Thyroid gland (tissue), 4 donors: Measurements from ENCODE around the gene PPP3R1. TPM values are rescaled to one million over a fixed set of nuclear protein-coding genes. Genes with fewer than 3 reads are reported as not detected.

Experiments
- DNase-seq, 2 donors: peaks; one replicate each; pipeline ENCODE4 v3.0.0-alpha.2; 2019
- H3K27ac ChIP-seq, 3 donors: fragments of 200-600 bp; sonication (generic); 1 replicate in 2 of 3; 2 replicates in 1 of 3; pipeline ENCODE4 v1.5.1; 2016 to 2019; ENCODE audit warnings: mild to moderate bottlenecking in 1 of 3, moderate library complexity in 1 of 3
- H3K27me3 ChIP-seq: fragments of 200-600 bp; sonication (generic); one replicate; pipeline ENCODE4 v1.5.1; 2019
- H3K36me3 ChIP-seq, 2 donors: fragments of 200-600 bp; sonication (generic); one replicate each; pipeline ENCODE4 v1.5.1; 2016 to 2019
- H3K4me1 ChIP-seq, 2 donors: fragments of 200-600 bp; sonication (generic); one replicate each; pipeline ENCODE4 v1.5.1; 2017 to 2019
- H3K4me3 ChIP-seq, 3 donors: fragments of 200-600 bp; sonication (generic); replicated peaks in 1 of 3; 1 replicate in 2 of 3; 2 replicates in 1 of 3; pipeline ENCODE4 v1.5.1; 2016; ENCODE audit warnings: mild to moderate bottlenecking in 1 of 3
- H3K9me3 ChIP-seq: fragments of 200-600 bp; sonication (generic); one replicate; pipeline ENCODE4 v1.5.1; 2017
- POLR2A ChIP-seq, 2 donors: fragments of 450-650 bp; IDR thresholded peaks; one replicate each; pipeline ENCODE4 v1.6.1; 2017; ENCODE audit warnings: antibody characterized with exemption in 2 of 2, mild to moderate bottlenecking in 2 of 2, moderate library complexity in 1 of 2
- WGBS, 2 donors: methylation state at CpG; one replicate each; pipeline ENCODE4 v1.1.5; 2017; 5-methylcytosine and 5-hydroxymethylcytosine counted together
- intact Hi-C: fragments of 100-400 bp; cut with DNase I; formaldehyde crosslinking; loops from one replicate; pipeline ENCODE4 v1.15.1; 2023
- total RNA-seq, 4 donors: library from RNA; depleted of rRNA; stranded (reverse); fragments of >200 nt; gene quantifications; one replicate each; pipeline ENCODE4 v1.2.3, GENCODE V29; 2016
- TF ChIP-seq, protein P1 (sequence below), 6 experiments: fragments of 200-600 bp in 3 of 6; fragments of 450-650 bp in 3 of 6; sonication (generic) in 3 of 6; IDR thresholded peaks; one replicate each; pipeline ENCODE4 v1.5.1; 2016 to 2019; ENCODE audit warnings: antibody characterized with exemption in 6 of 6, mild to moderate bottlenecking in 2 of 6, inconsistent platforms in 1 of 6, moderate library complexity in 1 of 6

The PPP3R1 gene
- total RNA-seq, 4 donors from 2014 or later: 29.4 to 35.1 (median 31.4) TPM

DNA sequence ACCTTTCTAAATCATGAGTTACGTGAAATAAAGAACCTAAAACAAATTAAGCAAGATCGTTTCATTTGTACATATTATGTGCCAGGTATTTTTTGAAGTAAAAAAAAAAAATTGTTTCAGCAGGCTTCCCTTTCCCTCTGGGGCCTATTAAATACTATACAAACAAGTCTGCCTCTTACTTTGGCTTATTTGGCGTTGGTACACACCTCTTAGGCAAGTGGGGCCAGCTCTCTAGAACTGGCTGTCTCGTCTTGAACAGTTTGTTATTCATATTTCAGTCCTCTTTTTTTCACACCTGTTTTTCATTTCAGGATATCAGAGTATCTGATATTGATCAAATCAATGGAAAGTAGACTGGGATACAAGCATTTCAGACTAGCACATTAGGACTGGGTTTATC, 27.4 kb upstream of the PPP3R1 start:
- WGBS, 2 donors: 58 to 59% methylated on average over 4 of the region's 4 CpGs
- intact Hi-C loops: loop anchor here (10.0 kb wide), 1 partner anchor 85 kb away; no protein-coding TSS in a partner anchor
- Histone ChIP-seq H3K36me3 (no peaks in the 10 kb centered on the region), H3K4me3 (no peak overlapping the region), H3K27me3 (no peaks in the 10 kb centered on the region), H3K27ac (peak overlapping the region in 1 of 3 donors; percentile 12), H3K4me1 (peaks cover 0 to 3% of the 10 kb centered on the region in 2 donors), H3K9me3 (no peaks in the 10 kb centered on the region)
- no peak for TF ChIP-seq POLR2A (IDR thresholded peaks at IDR 0.05)
- TF ChIP-seq, protein P1, sequence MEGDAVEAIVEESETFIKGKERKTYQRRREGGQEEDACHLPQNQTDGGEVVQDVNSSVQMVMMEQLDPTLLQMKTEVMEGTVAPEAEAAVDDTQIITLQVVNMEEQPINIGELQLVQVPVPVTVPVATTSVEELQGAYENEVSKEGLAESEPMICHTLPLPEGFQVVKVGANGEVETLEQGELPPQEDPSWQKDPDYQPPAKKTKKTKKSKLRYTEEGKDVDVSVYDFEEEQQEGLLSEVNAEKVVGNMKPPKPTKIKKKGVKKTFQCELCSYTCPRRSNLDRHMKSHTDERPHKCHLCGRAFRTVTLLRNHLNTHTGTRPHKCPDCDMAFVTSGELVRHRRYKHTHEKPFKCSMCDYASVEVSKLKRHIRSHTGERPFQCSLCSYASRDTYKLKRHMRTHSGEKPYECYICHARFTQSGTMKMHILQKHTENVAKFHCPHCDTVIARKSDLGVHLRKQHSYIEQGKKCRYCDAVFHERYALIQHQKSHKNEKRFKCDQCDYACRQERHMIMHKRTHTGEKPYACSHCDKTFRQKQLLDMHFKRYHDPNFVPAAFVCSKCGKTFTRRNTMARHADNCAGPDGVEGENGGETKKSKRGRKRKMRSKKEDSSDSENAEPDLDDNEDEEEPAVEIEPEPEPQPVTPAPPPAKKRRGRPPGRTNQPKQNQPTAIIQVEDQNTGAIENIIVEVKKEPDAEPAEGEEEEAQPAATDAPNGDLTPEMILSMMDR (IDR thresholded peaks at IDR 0.05): no peak
- DNase-seq: no peak

DNA sequence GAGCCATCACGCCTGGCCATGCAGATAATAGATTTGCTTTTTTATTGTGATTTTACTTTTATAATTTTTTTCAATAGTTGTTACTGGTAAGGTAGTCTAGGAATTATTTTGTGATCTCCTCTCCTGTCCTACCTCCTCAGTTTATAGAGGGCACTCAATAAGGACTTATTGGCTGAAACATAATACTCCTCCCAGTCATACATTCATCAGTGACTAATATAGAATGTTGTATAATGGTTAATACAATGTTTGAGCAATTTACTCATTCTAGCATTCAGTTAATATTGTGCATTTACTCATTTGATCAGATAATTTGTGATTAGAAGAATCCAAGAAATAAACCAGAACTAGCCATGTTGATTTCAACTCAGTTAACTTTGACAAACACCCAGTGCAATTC, 25.8 kb upstream of the PPP3R1 start:
- no peaks in the 10 kb centered on the region for H3K27me3 ChIP-seq
- H3K9me3 ChIP-seq: no peaks in the 10 kb centered on the region
- TF ChIP-seq POLR2A (IDR thresholded peaks at IDR 0.05): no peak
- TF ChIP-seq, protein P1 (IDR thresholded peaks at IDR 0.05): no peak
- H3K27ac ChIP-seq: no peak overlapping the region
- 94 to 97% methylated on average over 1 of the region's 1 CpG for WGBS, 2 donors
- intact Hi-C loops: no loop called here
- H3K4me1 ChIP-seq: peaks cover 0 to 3% of the 10 kb centered on the region in 2 donors
- no peak for DNase-seq
- H3K36me3 ChIP-seq: no peaks in the 10 kb centered on the region
- H3K4me3 ChIP-seq: no peak overlapping the region

DNA sequence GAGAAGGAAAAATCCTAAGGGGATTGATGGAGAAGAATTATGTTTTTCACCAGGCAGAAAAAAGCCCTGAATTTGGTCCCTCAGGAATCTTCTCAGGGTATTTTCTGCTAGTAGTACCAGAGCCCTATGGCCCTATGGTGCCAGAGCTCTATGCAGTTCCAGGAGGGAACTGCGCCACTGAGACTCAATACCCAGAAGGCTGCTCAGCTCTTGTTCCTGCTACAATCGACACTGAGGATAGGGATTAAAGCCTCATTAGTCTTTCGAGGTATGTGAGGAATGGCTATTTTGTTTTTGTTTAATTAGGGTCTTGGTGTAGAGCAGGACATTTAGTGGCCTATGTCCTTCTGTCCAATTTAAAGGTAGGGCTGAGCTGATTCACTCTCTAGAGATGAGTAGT, 21.7 kb upstream of the PPP3R1 start:
- Histone ChIP-seq H3K9me3 (no peaks in the 10 kb centered on the region), H3K4me1 (no peaks in the 10 kb centered on the region), H3K27ac (no peak overlapping the region), H3K27me3 (no peaks in the 10 kb centered on the region), H3K4me3 (no peak overlapping the region), H3K36me3 (no peaks in the 10 kb centered on the region)
- intact Hi-C loops: no loop called here
- TF ChIP-seq, protein P1 (IDR thresholded peaks at IDR 0.05): no peak
- TF ChIP-seq POLR2A (IDR thresholded peaks at IDR 0.05): no peak
- no peak for DNase-seq
- WGBS, 2 donors: 45 to 47% methylated on average over 3 of the region's 3 CpGs

DNA sequence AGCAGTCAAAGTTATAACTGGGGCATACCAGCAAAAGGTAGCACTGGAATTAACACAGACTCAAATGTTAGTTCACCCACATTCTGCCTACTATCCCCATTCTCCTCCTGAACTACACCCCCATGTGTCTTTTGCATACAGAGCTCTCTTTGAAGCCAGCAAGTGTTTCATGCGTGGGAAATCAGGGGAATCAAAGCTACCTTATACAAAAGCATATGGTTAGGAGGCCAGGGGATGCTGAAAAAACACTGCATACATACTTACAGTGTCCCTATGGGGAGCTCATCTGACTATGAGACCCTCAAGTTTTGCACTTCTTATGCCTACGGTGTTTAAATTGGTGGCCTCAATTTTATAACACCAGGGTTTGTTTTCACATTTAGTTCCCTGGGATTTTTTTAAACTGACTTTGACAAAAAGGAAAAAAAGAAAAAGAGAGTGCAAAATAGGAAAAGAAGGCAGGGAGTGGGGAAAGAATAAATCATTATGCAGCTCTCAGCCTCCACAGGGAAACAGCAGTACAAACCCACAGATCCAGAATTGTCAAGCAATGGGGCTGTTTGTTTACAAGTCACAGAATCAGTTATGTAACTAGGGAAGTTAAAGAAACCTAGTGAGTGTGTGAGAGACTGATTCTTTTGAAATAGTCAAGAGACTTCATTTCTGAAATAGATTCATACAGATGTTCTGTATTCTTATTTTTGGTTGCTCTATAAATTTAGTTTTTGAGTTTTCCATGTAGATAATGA, 20.1 kb upstream of the PPP3R1 start:
- no peaks in the 10 kb centered on the region for H3K4me1 ChIP-seq
- intact Hi-C loops: no loop called here
- TF ChIP-seq POLR2A (IDR thresholded peaks at IDR 0.05): no peak
- TF ChIP-seq, protein P1 (IDR thresholded peaks at IDR 0.05): no peak
- H3K4me3 ChIP-seq: no peak overlapping the region
- H3K27me3 ChIP-seq: no peaks in the 10 kb centered on the region
- no peaks in the 10 kb centered on the region for H3K9me3 ChIP-seq
- no peak overlapping the region for H3K27ac ChIP-seq
- DNase-seq: no peak
- 66 to 80% methylated on average over 2 of the region's 2 CpGs for WGBS, 2 donors
- no peaks in the 10 kb centered on the region for H3K36me3 ChIP-seq

DNA sequence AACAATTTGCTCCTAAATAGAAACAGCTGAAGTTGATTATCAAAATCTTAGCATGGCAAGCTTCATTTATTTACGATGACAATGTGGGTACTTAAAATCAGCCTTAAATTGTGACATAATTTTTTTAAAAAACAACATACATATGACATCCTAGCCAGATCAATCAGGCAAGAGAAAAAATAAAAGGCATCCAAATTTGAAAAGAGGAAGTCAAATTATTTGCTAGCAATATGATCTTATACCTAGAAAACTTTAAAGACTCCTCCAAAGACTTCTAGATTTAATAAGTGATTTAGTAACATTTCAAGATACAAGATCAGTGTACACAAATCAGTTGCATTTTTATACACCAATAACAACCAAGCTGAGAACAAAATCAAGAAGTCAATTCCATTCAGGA, 14.3 kb upstream of the PPP3R1 start:
- TF ChIP-seq POLR2A (IDR thresholded peaks at IDR 0.05): no peak
- TF ChIP-seq, protein P1 (IDR thresholded peaks at IDR 0.05): no peak
- intact Hi-C loops: no loop called here
- WGBS, 2 donors: 94 to 99% methylated on average over 1 of the region's 1 CpG

More for the DNA sequence above, 14.3 kb upstream of the PPP3R1 start:
- DNase-seq: no peak
- Histone ChIP-seq H3K27ac (no peak overlapping the region), H3K27me3 (no peaks in the 10 kb centered on the region), H3K36me3 (no peaks in the 10 kb centered on the region), H3K4me1 (no peaks in the 10 kb centered on the region), H3K9me3 (no peaks in the 10 kb centered on the region), H3K4me3 (no peak overlapping the region)
